WERI-Rb-1 (cell line): ENCODE measurements around the gene INHBB.

ENCODE experiments used
- DNase-seq: peaks from one replicate; pipeline ENCODE4 v3.0.0-alpha.2; 2020
- H3K27ac ChIP-seq: fragments of 250-450 bp; sonication (Bioruptor Pico); 2 replicates; pipeline ENCODE4 v1.5.1; 2020; ENCODE audit warnings: mild to moderate bottlenecking, moderate library complexity
- H3K27me3 ChIP-seq: fragments of 250-450 bp; sonication (Bioruptor Pico); 2 replicates; pipeline ENCODE4 v1.5.1; 2021; ENCODE audit warnings: mild to moderate bottlenecking, low read depth, moderate library complexity; ENCODE audit not compliant: insufficient read depth, severe bottlenecking
- H3K36me3 ChIP-seq: fragments of 250-450 bp; sonication (Bioruptor Pico); 2 replicates; pipeline ENCODE4 v1.5.1; 2020; ENCODE audit warnings: mild to moderate bottlenecking, moderate library complexity
- H3K4me3 ChIP-seq: 2 replicates; pipeline ENCODE4 v1.5.1; 2011; ENCODE audit warnings: low read depth, mild to moderate bottlenecking, control low read depth, low read length
- H3K9me3 ChIP-seq: fragments of 250-450 bp; sonication (Bioruptor Pico); 2 replicates; pipeline ENCODE4 v1.5.1; 2021; ENCODE audit warnings: mild to moderate bottlenecking, moderate library complexity; ENCODE audit not compliant: severe bottlenecking
- CTCF ChIP-seq: IDR thresholded peaks from 2 replicates; pipeline ENCODE4 v1.5.1; 2011; ENCODE audit warnings: low read depth, mild to moderate bottlenecking, control low read depth, inconsistent platforms, low read length

The INHBB gene

GRCh38 chr2:120382541-120383144 is 36.7 kb downstream of the INHBB start:
- no peaks in the 10 kb centered on the region for H3K27me3 ChIP-seq
- H3K4me3 ChIP-seq, result no peak overlapping the region
- H3K36me3 ChIP-seq, result no peaks in the 10 kb centered on the region
- H3K27ac ChIP-seq, result no peak overlapping the region
- no peak for DNase-seq
- TF ChIP-seq CTCF, result no peak
- H3K9me3 ChIP-seq, result no peaks in the 10 kb centered on the region

GRCh38 chr2:120383191-120383590 is 37.3 kb downstream of the INHBB start:
- Histone ChIP-seq H3K27me3 (no peaks in the 10 kb centered on the region), H3K9me3 (no peaks in the 10 kb centered on the region), H3K4me3 (no peak overlapping the region), H3K36me3 (no peaks in the 10 kb centered on the region), H3K27ac (no peak overlapping the region)
- TF ChIP-seq CTCF, result no peak
- DNase-seq, result no peak

GRCh38 chr2:120383631-120384340 is 37.9 kb downstream of the INHBB start:
- Histone ChIP-seq H3K9me3 (no peaks in the 10 kb centered on the region), H3K36me3 (no peaks in the 10 kb centered on the region), H3K4me3 (no peak overlapping the region), H3K27ac (no peak overlapping the region), H3K27me3 (no peaks in the 10 kb centered on the region)
- no peak for TF ChIP-seq CTCF
- DNase-seq, result no peak

GRCh38 chr2:120384486-120385354 is 38.8 kb downstream of the INHBB start:
- no peak for DNase-seq
- no peak overlapping the region for H3K27ac ChIP-seq
- H3K27me3 ChIP-seq, result no peaks in the 10 kb centered on the region
- no peaks in the 10 kb centered on the region for H3K36me3 ChIP-seq
- TF ChIP-seq CTCF, result no peak
- H3K4me3 ChIP-seq, result no peak overlapping the region
- no peaks in the 10 kb centered on the region for H3K9me3 ChIP-seq

- no peak for TF ChIP-seq CTCF
- Histone ChIP-seq H3K9me3 (no peaks in the 10 kb centered on the region), H3K27me3 (no peaks in the 10 kb centered on the region), H3K36me3 (no peaks in the 10 kb centered on the region), H3K4me3 (no peak overlapping the region), H3K27ac (no peak overlapping the region)
- no peak for DNase-seq
Measured at GRCh38 chr2:120385355-120386127, 39.6 kb downstream of the INHBB start.
